HG03558 (cell line): ENCODE measurements around the gene ZCRB1.
"Not testable (repeated sequence)": the region's sequence is repeated elsewhere in the genome, so short reads cannot be mapped to it uniquely, and the experiment has no call there.

Experiments used
- ATAC-seq: cut with Tn5 transposase; IDR thresholded peaks from one replicate; pipeline ENCODE4 v1.9.1; 2021; ENCODE audit warnings: moderate number of reproducible peaks; ENCODE audit not compliant: unreplicated experiment; ENCODE audit errors: extremely low read depth

The ZCRB1 gene, protein sequence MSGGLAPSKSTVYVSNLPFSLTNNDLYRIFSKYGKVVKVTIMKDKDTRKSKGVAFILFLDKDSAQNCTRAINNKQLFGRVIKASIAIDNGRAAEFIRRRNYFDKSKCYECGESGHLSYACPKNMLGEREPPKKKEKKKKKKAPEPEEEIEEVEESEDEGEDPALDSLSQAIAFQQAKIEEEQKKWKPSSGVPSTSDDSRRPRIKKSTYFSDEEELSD

DNA sequence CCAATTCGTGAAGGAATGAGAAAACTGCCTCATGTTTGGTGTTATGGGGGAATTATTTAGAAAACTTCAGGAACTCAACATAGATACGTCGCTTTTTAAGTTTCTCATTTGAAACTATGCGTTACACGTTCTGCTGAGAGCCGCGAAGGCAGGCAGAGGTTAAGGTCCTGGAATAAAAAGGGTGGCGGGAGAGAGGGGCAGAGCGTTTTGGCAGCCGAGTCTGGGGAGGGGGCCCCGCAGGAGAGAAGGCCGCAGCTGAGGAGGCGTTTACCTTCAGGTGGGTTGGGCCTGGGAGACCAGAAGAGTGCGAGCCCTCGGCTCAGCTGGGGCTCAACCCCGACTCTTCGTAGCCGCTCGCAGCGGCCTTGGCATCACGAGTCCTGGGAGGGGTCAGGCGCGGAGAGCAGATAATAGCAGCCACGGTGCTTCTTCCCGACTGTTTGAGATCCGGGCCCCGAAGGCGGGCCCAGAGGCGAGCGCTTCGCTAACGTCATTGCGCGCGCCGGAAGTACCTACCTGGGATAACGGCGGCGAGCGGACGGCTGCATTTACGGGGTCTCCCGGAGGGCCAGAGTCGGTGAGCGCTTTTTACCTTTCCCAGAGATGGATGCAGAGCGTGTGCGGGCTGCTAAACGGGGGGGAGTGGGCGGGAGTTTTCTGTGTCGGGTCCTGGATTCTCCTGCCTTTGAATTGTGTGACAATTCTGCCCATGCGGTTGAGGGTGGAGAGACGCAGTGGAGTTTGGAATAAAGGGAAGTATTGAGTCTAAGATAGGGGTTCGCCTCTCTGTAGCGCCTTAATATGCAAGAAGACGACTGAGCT, at the start of gene ZCRB1, which contains the start of gene PPHLN1:
ZCRB1 (minus strand) TSS at position 442 of the 822 bp plus-strand sequence. CDS start 1,992 bp downstream, outside the sequence.
PPHLN1 (plus strand) TSS at position 515 of the 822 bp plus-strand sequence. CDS start 9,736 bp downstream, outside the sequence.
- peak; percentile 85 for ATAC-seq

DNA sequence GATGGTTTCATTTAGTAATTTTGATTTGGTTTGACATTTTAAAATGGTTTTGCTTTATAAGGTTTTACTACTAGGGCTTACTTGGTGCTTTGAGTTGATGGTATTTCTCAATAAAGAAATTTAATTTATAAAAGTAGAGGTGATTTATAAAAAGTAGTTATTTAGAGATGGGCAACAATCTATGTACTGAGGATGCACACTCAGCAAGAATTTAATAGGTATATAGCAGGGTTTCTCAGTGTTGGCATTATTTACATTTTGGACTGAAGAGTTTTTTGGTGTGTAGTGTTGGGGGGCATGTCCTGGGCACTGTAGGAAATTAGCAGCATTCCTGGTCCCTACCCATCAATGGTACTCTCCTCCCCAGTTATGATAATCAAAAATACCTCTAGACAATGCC, 47.8 kb upstream of the ZCRB1 start:
- no peak for ATAC-seq

DNA sequence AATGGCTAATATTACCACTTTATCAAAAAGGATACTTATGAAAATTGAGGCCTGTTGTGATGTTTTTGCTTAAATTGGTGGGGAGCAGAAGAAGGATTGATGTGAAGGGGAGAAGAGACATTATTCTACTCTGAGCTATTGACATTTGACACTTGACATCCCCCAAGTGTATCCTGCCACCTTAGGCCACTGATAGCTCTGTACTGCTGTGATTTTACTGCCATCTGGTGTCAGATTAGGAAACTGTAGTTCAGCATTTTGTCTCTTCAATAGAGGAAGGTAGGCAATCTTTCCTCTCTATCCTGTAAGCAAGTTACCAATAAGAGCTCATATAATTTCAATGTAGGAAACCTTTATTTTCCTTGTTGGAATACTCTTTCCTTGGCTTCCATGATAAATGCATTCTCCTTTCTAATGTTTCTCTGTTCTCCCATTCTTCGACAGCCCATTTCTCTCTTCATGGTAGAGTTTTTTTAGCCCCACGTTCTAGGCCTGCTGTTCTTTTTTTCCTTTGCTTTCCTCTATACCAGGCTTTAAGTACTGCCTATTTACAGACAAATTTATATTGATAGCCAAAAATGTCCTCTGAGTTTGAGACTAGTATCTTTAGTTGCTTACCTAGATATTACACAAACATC, 46.4 kb upstream of the ZCRB1 start:
- ATAC-seq = peak; percentile 92

DNA sequence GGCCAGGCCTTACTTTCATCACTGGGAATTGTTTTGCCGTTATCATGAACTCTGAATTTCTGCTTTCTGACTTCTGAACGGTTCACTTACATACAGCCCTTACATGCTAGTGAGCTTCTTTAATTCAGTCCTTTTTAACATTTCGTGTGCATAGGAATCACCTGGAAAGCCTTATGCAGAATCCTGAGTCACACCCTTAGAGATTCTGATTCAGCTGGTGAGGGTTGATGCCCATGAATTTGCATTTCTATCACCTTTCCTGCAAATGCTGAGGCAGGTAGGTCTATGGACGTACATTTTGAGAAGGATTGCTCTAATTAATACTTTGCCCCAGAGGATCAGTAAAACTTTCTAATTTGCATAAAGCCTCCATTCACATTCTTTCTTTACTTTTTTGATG, 44.1 kb upstream of the ZCRB1 start:
- no peak for ATAC-seq

DNA sequence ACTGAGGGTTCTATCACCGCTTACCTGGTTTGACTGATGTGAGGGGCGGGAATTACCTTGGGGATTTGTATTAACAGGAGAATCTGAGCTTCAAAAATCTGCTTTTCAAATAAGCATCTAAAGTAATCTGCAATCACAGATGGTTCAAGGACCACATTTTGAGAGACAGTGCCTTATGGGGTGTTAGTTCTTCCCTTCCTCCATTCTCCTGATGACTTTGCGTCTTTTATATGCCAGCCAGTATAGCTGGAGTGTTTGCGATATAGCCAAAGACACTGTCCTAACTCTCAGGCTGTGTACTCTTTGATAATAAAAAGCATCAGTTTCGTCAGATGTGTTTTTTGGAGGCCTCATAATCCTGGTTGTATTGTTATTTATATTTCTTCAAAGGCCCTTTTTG, 39.6 kb upstream of the ZCRB1 start:
- ATAC-seq = no peak

DNA sequence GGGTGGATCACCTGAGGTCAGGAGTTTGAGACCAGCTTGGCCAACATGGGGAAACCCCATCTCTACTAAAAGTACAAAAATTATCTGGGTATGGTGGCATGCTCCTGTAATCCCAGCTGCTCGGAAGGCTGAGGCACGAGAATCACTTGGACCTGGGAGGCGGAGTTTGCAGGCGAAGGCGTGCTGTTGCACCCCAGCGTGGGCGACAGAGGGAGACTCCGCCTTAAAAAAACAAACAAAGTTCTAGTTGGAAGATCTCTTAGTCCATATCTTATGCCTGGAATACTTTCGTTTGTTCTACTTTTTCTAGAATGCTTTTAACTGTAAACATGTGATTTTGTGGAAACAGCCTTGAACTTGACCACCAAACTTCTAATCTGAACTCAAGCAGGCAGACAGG, 38.8 kb upstream of the ZCRB1 start:
- no peak for ATAC-seq

DNA sequence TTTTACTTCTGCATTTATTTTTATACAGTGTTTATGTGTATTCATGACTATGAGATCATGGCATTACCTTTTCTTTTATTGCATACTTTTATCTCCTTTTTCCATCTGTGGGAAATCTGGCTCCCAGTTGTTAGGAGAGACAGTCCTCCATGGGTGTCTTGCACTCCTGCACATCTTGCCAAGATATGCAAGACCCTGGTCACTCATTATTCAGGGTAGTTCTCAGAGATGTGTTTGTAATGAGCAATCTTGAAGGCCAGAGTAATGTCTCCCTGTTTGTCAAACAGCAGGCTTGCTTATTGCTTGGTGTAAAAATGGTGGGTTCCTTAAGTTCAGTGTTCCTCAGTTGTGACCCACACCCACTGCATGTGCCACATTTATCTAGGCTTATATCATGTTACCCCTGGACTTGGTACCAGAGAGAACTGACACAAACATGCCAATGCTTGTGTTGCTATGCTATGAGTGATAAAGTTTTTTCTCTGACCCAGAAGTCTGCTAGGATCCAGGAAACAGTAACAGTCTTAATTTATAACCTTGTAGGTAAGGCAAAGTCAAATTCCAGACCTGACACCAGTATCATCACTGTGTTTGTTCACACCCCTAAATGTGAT, 36.9 kb upstream of the ZCRB1 start:
- ATAC-seq = no peak

DNA sequence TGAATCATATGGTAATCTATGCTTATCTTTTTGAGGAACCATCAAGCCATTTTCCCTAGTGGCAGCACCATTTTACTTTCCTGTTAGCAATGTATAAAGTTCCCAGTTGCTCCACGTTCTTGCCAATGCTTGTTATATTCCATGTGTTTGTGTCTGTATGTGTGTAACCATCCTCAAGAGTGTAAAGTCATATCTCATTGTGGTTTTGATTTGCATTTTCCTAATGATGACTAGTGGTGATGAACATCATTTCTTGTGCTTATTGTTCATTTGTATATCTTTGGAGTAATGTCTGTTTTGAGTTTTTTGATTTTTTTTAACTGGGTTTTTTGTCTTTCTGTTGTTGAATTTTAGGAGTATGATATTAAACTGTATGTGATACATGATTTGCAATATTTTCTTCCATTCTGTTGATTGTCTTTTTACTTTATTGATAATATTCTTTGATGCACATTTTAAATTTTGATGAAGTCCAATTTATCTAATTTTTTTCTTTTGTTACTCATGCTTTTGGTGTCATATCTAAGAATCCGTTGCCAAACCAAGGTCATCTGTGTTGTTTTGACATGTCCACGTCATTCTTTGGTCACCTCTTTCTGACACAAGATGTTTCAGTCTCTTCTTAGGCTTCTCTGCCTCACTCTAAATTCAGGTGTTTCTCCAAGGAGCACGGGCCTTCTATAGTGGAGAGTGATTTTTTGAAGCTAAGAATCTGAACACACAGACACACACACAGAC, 36.2 kb upstream of the ZCRB1 start:
- ATAC-seq = no peak

DNA sequence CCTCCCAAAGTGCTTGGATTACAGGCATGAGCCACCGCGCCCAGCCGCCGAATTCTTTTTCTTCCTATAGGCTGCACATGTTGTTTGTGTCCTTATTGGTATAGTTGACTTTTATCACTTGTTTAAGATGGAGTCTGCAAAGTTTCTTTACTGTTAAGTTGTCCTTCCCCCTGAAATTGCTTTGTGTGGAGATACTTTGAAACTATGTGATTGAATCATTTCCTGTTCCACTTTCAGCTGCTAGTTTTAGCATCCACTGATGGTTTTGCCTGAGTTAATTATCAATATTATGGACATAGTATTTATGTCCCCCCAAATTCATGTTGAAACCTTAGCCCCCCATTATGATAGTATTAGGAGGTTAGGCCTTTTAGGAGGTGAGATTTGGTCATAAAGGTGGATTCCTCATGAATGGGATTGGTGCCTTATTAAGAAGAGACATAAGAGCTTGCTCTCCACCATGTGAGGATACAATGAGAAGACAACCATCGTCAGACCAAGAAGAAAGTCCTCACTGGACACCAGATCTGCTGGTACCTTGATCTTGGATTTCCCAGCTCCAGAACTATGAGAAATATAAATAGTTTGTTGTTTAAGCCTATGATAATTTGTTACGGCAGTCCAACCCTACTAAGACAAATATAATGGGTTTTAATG, 35.0 kb upstream of the ZCRB1 start:
- ATAC-seq = peak; percentile 79

DNA sequence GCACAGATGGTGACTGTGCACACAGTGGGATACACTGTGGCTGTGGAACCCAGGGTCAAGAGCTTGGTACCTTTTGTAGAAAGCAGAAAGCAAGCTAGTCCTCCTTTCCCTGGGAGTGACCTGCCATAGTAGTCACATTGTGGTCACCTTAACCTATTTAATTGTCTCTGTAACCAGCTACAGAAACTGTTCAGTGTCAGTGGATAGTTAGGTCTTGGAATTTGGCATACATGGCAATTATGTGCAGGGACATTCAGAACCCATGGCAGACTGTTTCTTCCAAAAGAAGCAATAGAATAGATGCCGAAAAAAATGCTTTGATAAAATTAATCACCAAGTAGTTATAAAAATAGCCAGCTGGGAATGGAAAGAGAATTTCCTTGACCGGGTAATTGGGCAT, 30.4 kb upstream of the ZCRB1 start:
- ATAC-seq = no peak

DNA sequence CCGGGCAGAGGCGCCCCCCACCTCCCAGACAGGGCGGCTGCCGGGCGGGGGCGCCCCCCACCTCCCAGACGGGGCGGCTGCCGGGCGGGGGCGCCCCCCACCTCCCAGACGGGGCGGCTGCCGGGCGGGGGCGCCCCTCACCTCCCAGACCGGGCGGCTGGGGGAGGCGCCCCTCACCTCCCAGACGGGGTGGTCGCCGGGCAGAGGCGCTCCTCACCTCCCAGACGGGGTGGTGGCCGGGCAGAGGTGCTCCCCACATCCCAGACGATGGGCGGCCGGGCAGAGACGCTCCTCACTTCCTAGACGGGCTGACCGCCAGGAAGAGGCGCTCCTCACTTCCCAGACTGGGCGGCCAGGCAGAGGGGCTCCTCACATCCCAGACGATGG, 24.1 kb upstream of the ZCRB1 start:
- ATAC-seq = not testable (repeated sequence)

DNA sequence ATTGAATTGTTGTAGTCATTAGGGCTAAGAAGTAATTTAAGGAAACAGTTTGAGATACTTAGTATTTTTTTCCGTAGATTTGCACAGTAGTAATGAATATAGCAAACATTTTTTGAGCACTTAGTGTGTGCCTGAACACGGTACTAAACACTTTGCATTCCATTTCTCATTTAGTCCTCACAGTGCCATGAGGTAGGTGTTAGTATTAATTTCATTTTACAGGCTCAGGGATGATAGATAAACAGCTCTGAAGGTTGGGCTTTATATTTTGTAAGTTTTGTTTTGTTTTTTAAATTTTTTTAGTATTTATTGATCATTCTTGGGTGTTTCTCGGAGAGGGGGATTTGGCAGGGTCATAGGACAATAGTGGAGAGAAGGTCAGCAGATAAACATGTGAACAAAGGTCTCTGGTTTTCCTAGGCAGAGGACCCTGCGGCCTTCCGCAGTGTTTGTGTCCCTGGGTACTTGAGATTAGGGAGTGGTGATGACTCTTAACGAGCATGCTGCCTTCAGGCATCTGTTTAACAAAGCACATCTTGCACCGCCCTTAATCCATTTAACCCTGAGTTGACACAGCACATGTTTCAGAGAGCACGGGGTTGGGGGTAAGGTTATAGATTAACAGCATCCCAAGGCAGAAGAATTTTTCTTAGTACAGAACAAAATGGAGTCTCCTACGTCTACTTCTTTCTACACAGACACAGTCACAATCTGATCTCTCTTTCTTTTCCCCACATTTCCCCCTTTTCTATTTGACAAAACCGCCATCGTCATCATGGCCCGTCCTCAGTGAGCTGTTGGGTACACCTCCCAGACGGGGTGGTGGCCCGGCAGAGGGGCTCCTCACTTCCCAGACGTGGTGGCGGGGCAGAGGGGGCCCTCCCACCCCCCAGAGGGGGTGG, 23.5 kb upstream of the ZCRB1 start:
- ATAC-seq = not testable (repeated sequence)

DNA sequence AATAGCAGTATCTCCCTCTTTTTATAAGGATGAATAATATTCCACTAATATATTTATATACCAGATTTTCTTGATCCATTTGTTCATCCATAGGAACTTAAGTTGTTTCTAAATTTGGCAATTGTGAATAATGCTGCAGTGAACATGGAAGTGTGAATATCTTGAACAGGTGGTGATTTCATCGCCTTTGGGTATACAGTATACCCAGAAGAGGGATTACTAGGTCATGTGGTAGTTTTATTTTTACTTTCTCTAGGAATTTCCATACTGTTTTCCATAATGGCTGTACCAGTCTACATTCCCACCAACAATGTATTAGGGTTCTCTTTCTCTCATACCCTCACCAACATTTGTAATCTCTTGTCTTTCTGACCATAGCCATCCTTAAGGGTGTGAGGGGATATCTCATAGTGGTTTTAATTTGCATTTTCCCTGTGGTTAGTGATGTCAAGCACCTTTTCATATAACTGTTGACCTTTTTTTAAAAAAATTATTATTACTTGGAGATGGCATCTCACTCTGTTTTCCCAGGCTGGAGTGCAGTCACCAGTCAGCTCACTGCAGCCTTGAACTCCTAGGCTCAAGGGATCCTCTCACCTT, 20.6 kb upstream of the ZCRB1 start:
- no peak for ATAC-seq

DNA sequence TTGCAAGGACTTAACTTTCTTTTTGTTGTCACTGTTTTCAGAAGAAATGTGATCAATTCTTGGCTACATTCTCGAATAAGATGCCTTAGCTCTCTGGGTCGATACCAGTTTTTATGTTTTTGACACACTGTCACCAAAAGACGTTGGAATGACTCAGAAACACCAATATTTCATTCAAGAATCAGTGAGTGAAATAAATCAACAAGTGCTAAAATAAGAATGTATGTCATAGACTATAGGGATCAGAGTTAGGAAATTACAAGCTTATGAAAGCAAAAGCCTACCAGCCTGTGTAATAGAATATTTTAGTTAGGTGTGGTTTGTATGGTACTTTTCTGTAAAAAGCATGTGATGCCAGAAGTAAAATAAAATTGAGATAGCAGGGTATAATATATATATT, 17.8 kb upstream of the ZCRB1 start:
- no peak for ATAC-seq

DNA sequence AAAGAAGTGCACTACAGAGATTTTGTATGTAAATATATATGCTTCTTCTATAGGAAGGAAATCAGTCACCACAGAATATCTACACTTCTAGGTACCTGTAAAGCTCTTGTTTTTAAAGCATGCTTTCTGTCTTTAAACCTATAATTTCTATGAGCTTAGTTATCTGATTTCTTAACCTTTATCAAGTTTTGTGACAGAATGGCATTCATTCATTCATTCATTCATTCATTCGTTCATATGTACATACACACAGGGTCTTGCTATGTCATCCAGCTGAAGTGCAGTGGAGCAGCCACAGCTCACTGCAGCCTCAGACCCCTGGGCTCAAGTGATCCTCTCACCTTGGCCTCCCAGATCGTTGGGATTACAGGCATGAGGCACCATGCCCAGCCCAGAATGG, 16.1 kb upstream of the ZCRB1 start:
- ATAC-seq = no peak

DNA sequence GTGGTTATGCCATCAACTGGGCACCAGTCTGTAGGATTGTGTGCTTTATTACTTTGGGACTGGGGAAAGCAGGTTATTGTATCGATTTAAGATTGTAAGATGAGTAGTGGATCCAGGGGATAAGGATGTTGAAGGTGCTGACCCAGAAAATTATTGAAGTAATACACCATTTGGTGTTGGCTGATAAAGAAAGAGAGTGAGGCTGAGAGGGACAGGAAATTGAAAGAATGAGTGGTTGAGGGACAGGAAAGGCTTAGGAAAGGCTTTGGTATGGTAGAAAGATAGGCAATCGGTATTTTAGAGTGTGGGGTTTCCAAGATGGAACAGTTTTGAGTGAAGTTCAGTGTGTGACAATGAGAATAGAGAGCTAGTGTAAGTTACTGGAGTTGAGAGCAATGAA, 12.4 kb upstream of the ZCRB1 start:
- no peak for ATAC-seq

DNA sequence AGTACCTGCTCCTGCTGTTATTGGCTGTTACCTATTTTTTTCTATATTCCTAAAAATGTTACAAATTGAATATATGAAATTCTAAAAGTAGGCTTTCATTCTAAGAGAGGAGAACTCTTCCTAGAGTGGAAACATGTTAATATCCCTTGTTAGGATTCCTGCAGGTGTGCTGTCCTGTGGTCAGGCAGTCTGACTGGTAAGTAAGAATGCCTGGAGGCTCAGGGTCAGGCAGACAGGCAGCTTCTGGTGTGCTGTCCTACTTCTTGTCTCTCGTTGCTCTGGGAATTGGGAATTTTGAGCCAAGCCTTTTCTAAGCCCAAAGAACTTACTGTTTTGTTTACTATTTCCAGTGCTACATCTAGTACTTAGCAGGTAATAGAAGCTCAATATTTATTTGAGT, 10.4 kb upstream of the ZCRB1 start:
- no peak for ATAC-seq
